ENCODE results near the gene SH2D4B.

SH2D4B gene

DNA sequence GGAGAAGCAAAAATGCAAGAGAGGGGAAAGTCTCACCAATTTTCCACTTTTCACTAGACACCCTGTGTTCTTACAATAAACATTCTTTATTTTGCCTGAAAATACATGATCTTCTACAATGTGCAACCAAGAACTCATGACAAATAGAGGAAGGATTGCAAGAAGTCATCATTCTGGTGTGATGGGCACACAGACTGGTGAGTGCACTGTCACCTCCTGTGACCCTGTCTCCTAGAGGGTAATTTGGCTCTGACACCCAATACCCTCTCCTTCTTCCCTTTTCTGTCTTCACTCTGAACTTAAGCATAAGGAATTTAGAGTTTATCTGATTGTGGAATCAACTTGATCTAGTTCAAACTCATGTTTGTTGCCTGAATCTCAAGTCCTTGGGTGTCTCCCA is 153.7 kb downstream of the SH2D4B start:
- no peak for DNase-seq (ENCODE audit: low read depth)

GRCh38 chr10:80693565-80693964 is 155.9 kb downstream of the SH2D4B start:
- no peak for DNase-seq (ENCODE audit: low read depth)

DNA sequence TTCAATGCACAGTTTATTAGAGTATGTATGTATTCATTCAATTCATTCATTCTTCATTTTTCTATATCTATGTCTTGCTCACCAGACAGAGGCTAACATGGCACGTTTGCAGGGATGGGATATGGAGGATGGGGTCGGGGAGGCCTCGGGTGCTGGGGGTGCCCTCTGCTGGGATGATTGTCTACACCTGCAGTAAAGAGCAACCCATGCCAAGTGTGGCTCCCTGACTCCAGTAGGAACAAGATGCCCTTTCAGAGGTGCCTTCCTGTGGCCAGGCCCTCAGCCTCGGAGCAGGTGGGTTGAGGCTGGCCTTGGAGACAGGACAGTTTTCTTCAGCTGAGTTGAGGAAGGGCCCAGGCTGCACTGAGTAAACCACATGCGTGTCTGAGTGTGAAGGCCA is 157.2 kb downstream of the SH2D4B start:
- no peak for DNase-seq (ENCODE audit: low read depth)

Measured in stromal cell of bone marrow (primary cell).